ENCODE measurements around the gene FGF11. TPM values are rescaled to one million over a fixed set of nuclear protein-coding genes. Genes with fewer than 3 reads are reported as not detected.
"Not testable (repeated sequence)": the region's sequence is repeated elsewhere in the genome, so short reads cannot be mapped to it uniquely, and the experiment has no call there.

FGF11 gene
- total RNA-seq, 4 donors from 2014 or later = 1.6 to 2.4 (median 1.9) TPM; not detected in 1

DNA sequence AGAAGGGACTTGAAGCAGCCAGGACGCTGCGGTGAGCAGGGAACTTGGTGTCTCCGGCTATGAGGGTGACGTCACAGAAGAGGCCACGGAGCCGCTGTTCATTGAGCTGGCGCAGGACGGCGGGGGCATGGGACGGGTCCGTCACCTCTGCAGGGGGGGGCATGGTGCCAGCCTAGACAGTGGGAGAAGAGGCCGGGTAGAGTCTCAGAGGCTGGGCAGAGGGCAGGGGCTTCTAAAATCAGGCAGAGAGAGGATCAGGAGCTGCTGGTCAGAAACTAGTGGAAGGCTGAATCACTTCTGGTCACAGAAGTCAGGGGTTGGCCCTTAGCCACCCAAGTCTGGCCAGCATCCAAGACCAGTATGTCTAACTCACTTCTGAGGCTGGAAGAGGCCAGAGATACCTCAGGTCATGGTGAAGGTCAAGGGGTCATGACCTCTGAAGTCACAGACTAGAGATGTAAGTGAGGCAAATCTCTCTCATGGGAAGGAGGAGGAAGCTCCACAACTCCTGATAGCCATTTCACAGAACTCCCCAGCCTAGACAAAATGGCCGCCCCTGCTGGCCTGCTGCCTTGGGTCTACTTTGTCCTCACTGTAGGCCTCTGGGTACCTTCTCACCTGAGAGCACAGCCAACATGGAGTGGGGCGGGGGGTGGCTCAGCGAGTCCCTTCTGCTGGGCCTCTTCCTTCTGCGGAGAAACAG, 27.5 kb downstream of the FGF11 start:
- TF ChIP-seq POLR2A (IDR thresholded peaks at IDR 0.05) = no peak
- TF ChIP-seq POLR2AphosphoS5 (IDR thresholded peaks at IDR 0.05) = no peak
- TF ChIP-seq EP300 (IDR thresholded peaks at IDR 0.05; ENCODE audit: low read depth) = no peak
- TF ChIP-seq CTCF (IDR thresholded peaks at IDR 0.05) = no peak
- peak overlapping the region; percentile 44 to 54 (median 49) for H3K27ac ChIP-seq
- intact Hi-C loops (cut with DNase I; ENCODE audit: low total_unique reads) = no loop called here
- no peak overlapping the region for H3K4me3 ChIP-seq
- H3K36me3 ChIP-seq = no peaks in the 10 kb centered on the region
- H3K9me3 ChIP-seq = no peaks in the 10 kb centered on the region
- 81% methylated on average over 16 of the region's 16 CpGs; no CpG with 5 or more reads in 1 of the 2 donors for WGBS, 2 donors (ENCODE audit: low coverage in 1 of 2)
- H3K27me3 ChIP-seq = no peaks in the 10 kb centered on the region
- peak; percentile 45 for DNase-seq
- H3K4me1 ChIP-seq = peaks cover 0 to 17% (median 9%) of the 10 kb centered on the region in 4 donors
- in situ Hi-C loops (cut with MboI; ENCODE audit: low pct_ligation_motif_present in 1 of 4, low pct_unique_long_range_greater_than_20kb in 1 of 4, low sequenced_read_pairs in 3 of 4) = no loop called here

DNA sequence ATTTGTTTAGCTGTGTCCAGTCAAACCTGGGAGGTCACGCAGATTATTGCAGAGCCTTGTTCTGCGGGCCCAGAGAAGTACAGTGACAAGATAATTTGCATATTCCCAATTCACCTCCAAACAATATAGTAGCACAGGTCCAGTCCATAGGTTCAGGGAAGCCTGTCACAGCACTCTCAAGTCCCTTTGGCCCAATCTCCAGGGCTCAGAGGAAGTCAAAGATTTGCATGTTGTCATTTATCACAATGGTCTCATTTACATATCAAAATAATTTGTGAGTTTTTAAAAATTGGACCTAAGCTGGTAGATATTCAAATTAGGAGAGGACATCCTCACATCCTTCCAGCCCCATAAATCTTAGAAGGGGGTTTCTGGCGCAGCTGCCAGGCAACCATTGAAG, 28.2 kb downstream of the FGF11 start:
- peak overlapping the region; percentile 44 to 54 (median 49) for H3K27ac ChIP-seq
- no peak overlapping the region for H3K4me3 ChIP-seq
- H3K27me3 ChIP-seq = no peaks in the 10 kb centered on the region
- H3K4me1 ChIP-seq = peaks cover 0 to 22% (median 9%) of the 10 kb centered on the region in 4 donors
- 96% methylated on average over 3 of the region's 3 CpGs; no CpG with 5 or more reads in 1 of the 2 donors for WGBS, 2 donors (ENCODE audit: low coverage in 1 of 2)
- intact Hi-C loops (cut with DNase I; ENCODE audit: low total_unique reads) = no loop called here
- no peak for DNase-seq
- H3K36me3 ChIP-seq = no peaks in the 10 kb centered on the region
- in situ Hi-C loops (cut with MboI; ENCODE audit: low pct_ligation_motif_present in 1 of 4, low pct_unique_long_range_greater_than_20kb in 1 of 4, low sequenced_read_pairs in 3 of 4) = no loop called here
- no peaks in the 10 kb centered on the region for H3K9me3 ChIP-seq
- no peak for TF ChIP-seq POLR2AphosphoS5 (IDR thresholded peaks at IDR 0.05)
- no peak for TF ChIP-seq EP300 (IDR thresholded peaks at IDR 0.05; ENCODE audit: low read depth)
- TF ChIP-seq POLR2A (IDR thresholded peaks at IDR 0.05) = no peak

GRCh38 chr17:7468290-7468689, 29.0 kb downstream of the FGF11 start:
- Histone ChIP-seq H3K36me3 (no peaks in the 10 kb centered on the region), H3K9me3 (no peaks in the 10 kb centered on the region), H3K4me1 (peaks cover 0 to 22% (median 9%) of the 10 kb centered on the region in 4 donors), H3K4me3 (no peak overlapping the region), H3K27ac (no peak overlapping the region), H3K27me3 (no peaks in the 10 kb centered on the region)
- in situ Hi-C loops (cut with MboI; ENCODE audit: low pct_ligation_motif_present in 1 of 4, low pct_unique_long_range_greater_than_20kb in 1 of 4, low sequenced_read_pairs in 3 of 4) (no loop called here), intact Hi-C loops (cut with DNase I; ENCODE audit: low total_unique reads) (no loop called here)
- DNase-seq = no peak
- no peak for TF ChIP-seq EP300 (IDR thresholded peaks at IDR 0.05; ENCODE audit: low read depth)
- TF ChIP-seq POLR2AphosphoS5 (IDR thresholded peaks at IDR 0.05) = no peak
- TF ChIP-seq CTCF (IDR thresholded peaks at IDR 0.05) = no peak
- 94% methylated on average over 11 of the region's 11 CpGs; no CpG with 5 or more reads in 1 of the 2 donors for WGBS, 2 donors (ENCODE audit: low coverage in 1 of 2)

- Histone ChIP-seq H3K4me3 (no peak overlapping the region), H3K27me3 (no peaks in the 10 kb centered on the region), H3K36me3 (no peaks in the 10 kb centered on the region), H3K4me1 (peaks cover 0 to 22% (median 9%) of the 10 kb centered on the region in 4 donors), H3K27ac (no peak overlapping the region), H3K9me3 (no peaks in the 10 kb centered on the region)
- WGBS, 2 donors (ENCODE audit: low coverage in 1 of 2) = 83% methylated on average over 12 of the region's 12 CpGs; no CpG with 5 or more reads in 1 of the 2 donors
- no peak for TF ChIP-seq POLR2A (IDR thresholded peaks at IDR 0.05)
- no peak for TF ChIP-seq CTCF (IDR thresholded peaks at IDR 0.05)
- no peak for TF ChIP-seq POLR2AphosphoS5 (IDR thresholded peaks at IDR 0.05)
- TF ChIP-seq EP300 (IDR thresholded peaks at IDR 0.05; ENCODE audit: low read depth) = no peak
- DNase-seq = no peak
- intact Hi-C loops (cut with DNase I; ENCODE audit: low total_unique reads) = no loop called here
- in situ Hi-C loops (cut with MboI; ENCODE audit: low pct_ligation_motif_present in 1 of 4, low pct_unique_long_range_greater_than_20kb in 1 of 4, low sequenced_read_pairs in 3 of 4) = no loop called here
These were observed 29.6 kb downstream of the FGF11 start for GRCh38 chr17:7468804-7469389.

DNA sequence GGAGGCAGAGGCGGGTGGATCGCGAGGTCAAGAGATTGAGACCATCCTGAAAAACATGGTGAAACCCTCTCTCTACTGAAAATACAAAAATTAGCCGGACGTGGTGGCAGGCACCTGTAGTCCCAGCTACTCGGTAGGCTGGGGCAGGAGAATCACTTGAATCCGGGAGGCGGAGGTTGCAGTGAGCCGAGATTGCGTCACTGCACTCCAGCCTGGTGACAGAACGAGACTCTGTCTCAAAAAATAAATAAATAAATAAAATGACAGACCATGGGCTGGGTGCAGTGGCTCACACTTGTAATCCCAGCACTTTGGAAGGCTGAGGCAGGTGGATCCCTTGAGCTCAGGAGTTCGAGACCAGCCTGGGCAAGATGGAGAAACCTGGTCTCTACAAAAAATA, 30.5 kb downstream of the FGF11 start:
- H3K27ac ChIP-seq; H3K9me3 ChIP-seq; in situ Hi-C loops (cut with MboI; ENCODE audit: low pct_ligation_motif_present in 1 of 4, low pct_unique_long_range_greater_than_20kb in 1 of 4, low sequenced_read_pairs in 3 of 4); H3K4me3 ChIP-seq; intact Hi-C loops (cut with DNase I; ENCODE audit: low total_unique reads); H3K27me3 ChIP-seq; DNase-seq; H3K36me3 ChIP-seq: not testable (repeated sequence)
- H3K4me1 ChIP-seq = peaks cover 0 to 22% (median 9%) of the 10 kb centered on the region in 4 donors
- WGBS, 2 donors (ENCODE audit: low coverage in 1 of 2) = 86 to 93% methylated on average over 10 to 12 of the region's 12 CpGs

DNA sequence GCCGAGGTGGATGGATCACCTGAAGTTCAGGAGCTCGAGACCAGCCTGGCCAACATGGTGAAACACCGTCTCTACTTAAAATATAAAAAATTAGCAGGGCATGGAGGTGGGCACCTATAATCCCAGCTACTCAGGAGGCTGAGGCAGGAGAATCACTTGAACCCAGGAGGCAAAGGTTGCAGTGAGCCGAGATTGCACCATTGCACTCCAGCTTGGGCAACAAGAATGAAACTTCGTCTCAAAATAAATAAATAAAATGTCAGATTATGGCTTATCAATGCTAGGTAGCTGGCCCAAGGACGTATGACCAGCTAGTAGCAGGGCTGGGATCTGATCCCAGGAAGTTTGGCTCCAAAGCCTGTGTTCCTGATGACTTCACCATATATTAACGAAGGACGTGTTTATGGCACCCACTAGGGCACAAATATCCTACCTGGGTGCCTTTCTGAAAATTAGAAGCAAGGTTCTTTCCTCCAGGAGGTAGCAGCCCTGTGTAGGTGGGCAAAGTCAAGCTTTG, 31.2 kb downstream of the FGF11 start:
- DNase-seq; H3K9me3 ChIP-seq; intact Hi-C loops (cut with DNase I; ENCODE audit: low total_unique reads); in situ Hi-C loops (cut with MboI; ENCODE audit: low pct_ligation_motif_present in 1 of 4, low pct_unique_long_range_greater_than_20kb in 1 of 4, low sequenced_read_pairs in 3 of 4); H3K4me3 ChIP-seq; H3K27ac ChIP-seq; H3K36me3 ChIP-seq; H3K27me3 ChIP-seq: not testable (repeated sequence)
- WGBS, 2 donors (ENCODE audit: low coverage in 1 of 2) = 79% methylated on average over 8 of the region's 8 CpGs; no CpG with 5 or more reads in 1 of the 2 donors
- peaks cover 2 to 28% (median 11%) of the 10 kb centered on the region in 4 donors for H3K4me1 ChIP-seq
